ENCODE data around the gene CORO1C.
A peak's percentile ranks its signal among the peaks of the same experiment; 100 is the strongest.

Gene CORO1C

DNA sequence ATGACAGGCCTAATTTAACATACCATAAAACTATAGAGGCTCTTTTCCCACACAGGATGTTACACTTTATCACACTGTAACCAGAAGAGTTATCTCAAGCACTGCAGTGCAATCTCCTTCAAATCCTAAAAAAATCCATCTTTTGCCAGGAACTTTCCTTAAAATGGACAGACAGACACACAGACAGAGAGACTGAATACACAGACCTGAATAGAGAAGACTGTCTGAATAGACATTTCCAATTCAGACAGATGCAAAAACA is 6.5 kb downstream of the CORO1C start:
- DNase-seq = no peak
- ATAC-seq = no peak

DNA sequence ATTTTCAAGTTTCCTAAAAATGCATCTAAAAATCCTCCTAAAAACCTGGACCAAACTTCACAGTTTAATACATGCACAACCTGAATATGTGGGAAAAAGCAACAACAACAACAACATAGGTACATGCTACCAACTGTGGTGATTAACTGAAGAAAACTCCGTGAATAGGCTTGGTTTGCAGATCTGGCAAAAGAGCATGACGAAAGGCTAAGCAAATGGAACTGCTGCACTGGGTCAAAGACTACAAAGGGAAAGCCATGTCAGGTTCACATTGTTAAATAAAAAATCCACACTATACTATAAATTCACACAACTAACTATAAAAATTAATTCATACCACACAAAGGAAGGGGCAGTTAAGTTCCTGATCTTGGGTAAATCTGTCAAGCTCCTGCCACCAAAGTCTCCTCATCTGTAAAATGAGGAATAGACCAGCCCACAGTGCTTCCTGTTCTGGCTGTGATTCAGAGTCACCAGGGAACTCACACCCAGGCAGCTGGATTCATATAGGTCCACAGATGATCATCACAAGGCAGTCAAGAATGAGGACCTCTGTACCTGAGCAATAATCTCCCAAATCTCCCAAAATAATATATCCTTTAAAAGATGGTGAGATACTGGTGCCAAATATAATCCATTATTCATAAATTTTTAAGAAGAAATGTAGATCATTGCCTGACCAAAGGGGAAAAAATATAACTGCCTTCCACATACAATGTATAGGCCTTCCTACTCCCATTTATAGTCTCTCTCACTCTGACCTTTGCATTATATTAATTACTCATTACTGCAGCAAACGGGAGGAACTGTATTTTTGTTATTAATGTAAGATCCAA is 7.0 kb downstream of the CORO1C start:
- DNase-seq = peak; percentile 21
- peak; percentile 78 for ATAC-seq

DNA sequence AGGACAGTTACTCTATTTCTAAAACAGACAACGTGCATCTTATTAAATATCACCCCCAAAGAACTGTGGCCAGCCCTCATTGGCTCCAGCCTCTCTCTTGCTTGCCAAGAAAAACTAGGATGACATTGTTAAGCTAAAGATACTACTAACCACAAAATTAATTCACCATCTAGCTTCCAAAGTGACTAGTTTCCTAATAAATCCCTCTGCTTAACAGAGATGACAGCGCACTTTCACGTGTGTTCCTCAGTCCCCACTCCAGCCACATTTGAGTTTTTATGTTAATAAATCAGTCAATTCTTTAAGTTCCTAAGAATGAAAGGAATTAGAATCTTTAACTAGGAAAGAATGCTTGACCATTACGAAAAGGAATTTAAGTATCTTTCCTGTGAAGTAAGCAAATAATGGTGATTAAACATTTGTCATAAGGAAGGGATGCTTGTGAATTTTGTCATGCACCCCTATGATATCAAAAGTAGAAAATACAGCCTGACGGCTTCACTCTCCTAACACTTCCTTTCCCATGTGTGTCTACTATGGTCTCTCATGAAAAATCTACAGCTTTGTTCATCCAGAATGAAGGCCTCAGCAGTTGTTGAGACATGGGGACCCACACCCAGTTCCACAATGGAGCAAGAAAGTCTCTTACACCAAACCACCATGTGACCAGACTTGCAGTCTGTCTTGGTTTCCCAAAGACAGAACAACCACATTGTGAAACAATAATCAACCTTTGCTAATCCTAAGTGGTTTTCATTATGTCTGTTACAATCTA is 8.1 kb downstream of the CORO1C start:
- DNase-seq = no peak

DNA sequence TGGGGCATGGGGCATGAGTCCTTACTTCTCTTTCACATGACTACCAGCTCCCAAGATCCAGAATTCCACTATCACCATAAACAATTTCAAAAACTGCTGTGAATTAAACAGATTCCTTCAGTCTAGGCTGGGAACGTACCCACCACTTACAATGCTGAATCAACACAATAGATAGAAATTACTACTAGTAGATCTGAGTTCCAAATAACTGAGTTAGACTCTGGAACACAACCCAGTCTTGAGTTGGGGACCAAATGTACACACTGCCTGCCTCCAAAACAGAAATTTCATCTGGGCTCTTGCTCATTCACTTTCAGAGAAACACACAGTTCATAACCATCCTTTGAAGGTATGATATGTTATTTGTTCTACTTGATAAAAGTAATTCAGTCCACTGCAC is 8.9 kb downstream of the CORO1C start:
- DNase-seq (no peak), ATAC-seq (no peak)

More for the DNA sequence above, 8.1 kb downstream of the CORO1C start:
- peak; percentile 57 for ATAC-seq

DNA sequence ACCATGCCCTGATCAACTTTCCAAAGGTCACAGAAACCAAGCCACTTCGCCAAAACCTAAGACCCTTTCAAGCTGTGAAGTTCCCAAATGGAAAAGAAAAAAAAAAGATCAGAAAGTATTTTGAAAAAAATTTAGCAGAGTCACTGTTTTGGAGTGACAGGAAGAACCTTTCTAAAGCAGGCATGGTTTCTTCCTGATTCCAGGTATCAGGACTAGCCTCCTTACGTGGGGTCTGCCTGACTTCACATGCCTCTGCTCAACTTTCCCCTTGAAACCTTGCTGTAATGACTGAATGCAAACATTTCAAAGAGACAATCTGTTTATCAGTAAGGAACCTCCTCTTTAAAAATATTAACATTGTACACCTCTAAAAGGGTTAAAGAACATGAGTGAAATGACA is 9.5 kb downstream of the CORO1C start:
- DNase-seq (no peak), ATAC-seq (no peak)

DNA sequence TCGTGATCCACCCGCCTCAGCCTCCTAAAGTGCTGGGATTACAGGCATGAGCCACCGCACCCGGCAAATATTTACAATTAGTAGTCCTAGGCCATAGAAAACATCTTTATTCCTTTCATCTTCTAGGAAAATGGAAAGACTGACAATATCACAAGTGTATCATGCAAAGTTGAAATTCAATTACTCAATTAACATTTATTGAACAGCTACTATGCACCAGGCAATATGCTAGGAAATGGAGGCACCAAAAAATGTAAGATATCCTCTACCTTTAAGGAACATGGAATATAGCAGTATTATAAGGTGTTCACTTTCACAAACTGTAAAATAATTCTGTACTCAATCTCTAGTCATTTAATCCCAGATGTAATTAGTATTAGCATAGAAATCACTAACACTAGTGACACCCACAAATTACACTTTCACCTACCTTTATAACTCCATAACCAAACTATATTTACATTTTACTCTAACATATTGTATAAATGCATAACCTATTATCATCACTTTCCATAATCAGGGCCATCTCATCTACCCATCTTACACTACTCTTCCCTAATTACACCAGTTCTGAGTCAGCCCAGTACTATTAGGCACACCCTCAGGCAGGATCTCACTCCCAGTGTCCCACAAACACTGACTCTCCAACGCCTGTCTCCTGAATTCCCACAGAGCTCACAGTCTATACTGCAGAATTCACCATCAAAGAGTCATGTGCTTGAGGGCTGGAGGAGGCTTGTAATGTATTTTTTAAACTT is 10.4 kb downstream of the CORO1C start:
- DNase-seq (no peak), ATAC-seq (no peak)

DNA sequence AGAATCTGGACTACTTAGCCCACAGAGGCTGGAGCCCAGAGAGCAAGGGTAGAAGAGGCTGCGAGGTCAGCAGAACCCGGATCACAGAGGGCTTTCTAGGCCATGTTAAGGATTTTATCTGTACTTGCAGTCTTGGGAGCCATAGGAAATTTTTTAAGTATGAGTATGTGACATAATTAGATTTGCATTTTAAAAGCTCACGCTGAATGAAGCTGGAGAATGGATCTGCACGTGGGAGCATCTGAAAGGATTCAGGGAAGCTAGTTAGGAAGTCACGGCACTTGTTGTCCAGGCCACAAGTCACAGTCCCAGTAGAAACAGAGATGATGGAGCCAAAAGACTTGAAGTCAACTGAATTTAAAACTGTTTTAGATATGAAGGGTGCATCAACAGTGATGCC is 14.1 kb downstream of the CORO1C start:
- DNase-seq (no peak), ATAC-seq (no peak)

DNA sequence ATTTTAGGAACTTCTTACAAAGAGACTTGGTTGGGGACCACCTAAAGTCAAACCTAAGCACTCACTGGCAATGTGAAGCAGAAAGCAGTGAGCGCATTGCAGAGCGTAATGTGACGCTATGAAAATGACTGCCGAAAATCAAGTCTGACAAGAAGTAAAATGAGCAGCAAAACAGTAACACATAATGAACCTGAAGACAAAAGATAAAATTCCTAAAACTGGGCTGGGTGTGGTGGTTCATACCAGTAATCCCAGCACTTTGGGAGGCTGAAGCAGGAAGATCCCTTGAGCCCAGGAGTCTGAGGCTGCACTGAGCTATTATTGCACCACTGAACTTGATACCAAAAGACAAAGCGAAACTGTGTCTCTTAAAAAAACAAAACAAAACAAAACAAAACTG is 16.5 kb downstream of the CORO1C start:
- no peak for ATAC-seq
- no peak for DNase-seq

DNA sequence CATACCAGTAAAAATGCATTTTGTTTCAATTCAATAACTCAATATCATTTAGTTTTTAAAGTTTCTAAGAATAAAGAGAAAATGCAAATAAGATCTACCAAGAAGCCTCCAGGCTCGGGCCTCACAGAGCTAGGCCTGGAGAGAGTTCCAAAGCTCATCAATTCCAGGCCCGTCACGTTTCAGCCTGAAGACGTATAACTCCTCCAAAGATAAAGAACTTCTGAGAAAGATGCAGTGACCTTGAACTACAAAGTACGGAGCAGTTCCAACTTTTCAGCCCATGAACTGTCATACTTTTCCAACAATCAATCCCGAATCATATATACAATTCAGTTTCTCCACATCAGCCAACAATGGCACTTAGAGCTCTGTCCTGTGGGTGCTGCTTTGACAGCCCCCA is 17.8 kb downstream of the CORO1C start:
- ATAC-seq = no peak
- DNase-seq = no peak

DNA sequence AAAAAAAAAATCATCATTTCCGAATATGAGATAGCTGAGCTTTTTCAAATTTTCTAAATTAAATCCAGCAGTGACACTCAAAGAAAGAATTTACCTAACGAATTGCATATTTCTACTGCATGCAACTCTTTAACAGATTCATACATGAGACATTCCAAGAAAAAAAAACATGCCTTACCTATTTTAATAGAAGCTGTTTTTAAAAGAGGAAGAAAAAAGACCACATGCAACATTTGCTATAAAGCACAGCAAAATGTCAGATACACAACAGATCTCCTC is 18.5 kb downstream of the CORO1C start:
- DNase-seq (no peak), ATAC-seq (no peak)

DNA sequence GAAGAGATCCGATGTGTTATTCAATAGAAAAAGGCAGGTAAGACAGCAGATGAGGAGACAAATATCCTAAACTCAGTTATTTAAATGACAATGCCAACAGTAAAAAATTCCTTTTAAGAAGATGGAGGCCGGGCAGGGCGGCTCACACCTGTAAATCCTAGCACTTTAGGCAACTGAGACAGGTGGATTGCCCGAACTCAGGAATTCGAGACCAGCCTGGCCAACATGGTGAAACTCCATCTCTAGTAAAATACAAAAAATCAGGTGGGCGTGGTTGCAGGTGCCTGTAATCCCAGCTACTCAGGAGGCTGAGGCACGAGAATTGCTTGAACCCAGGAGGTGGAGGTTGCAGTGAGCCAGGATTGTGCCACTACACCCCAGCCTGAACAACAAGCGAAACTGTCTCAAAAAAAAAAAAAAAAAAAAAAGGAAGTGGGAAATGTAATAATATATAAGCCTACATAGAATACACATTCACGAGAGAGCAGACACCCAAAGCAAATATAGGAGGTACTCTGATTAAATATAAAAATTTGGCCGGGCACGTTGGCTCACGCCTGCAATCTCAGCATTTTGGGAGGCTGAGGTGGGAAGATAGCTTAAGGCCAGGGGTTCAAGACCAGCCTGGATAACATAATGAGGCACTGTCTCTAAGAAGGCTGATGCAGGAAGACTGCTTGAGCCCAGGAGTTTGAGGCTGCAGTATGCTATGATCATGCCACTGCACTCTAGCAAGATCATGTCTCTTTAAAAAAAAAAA is 19.0 kb downstream of the CORO1C start:
- DNase-seq = no peak
- no peak for ATAC-seq

DNA sequence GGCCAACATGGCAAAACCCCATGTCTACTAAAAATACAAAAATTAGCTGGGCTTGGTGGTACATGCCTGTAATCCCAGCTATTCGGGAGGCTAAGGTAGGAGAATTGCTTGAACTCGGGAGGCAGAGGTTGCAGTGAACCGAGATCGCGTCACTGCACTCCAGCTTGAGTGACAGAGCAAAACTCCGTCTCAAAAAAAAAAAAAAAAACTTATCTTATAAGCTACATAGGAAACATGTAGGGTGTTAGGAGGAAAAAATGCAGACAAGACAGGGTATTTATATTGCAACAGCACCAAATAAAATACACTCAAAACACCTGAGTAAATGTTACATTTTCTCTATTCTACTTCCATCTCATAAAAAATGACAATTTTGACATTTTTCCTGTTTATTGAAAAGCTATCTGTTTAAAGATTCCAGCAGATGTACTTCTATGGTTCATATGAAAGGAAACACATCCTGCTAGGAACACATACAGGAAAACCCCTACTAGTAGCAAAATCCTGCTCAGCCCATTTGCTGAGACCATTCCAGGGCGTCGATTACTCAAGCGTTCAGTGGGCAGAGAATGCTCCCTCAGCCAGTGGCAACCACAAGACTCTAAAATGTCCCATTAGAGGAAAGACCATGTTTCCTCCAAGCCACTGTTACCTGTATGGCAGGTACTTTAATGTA is 19.7 kb downstream of the CORO1C start:
- DNase-seq = no peak

DNA sequence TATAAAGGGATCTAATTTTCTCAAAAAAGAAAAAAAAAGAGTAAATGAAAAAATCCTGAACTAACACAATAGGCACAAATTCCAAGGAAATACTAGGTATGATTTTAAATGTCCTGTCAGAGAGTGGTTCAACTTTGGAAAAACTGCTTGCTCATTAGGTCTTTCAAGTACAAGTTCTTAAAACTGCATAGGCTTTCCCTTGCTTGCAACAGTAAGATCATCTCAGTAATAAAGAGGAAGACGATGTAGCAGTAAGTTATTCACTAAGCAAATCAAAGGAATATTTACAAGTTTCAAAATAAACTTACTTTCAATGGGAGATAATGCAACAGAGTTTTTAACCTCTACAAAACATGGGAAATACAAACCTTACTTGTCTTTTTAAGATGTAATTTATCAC is 21.6 kb downstream of the CORO1C start:
- ATAC-seq (no peak), DNase-seq (no peak)

More for the DNA sequence above, 19.7 kb downstream of the CORO1C start:
- no peak for ATAC-seq

DNA sequence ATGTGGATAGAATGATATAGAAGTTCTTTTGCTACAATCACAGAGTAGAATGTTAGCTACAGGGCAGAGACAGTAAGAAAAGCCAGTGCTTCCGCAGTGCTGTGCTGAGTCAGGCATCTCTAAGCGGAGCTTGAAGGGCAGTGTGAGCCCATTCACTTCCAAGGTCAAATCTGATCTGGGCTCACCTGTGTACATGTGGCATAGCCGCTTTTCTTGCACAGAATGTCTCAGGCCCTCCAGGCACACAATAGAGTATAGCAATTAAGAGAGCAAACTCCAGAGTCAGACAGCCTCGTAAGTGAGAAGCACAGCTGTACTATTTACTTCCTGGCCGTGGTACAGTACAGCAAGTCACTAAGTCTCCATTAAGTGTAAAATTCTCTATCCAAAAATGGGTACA is 26.8 kb downstream of the CORO1C start:
- ATAC-seq (no peak), DNase-seq (no peak)

DNA sequence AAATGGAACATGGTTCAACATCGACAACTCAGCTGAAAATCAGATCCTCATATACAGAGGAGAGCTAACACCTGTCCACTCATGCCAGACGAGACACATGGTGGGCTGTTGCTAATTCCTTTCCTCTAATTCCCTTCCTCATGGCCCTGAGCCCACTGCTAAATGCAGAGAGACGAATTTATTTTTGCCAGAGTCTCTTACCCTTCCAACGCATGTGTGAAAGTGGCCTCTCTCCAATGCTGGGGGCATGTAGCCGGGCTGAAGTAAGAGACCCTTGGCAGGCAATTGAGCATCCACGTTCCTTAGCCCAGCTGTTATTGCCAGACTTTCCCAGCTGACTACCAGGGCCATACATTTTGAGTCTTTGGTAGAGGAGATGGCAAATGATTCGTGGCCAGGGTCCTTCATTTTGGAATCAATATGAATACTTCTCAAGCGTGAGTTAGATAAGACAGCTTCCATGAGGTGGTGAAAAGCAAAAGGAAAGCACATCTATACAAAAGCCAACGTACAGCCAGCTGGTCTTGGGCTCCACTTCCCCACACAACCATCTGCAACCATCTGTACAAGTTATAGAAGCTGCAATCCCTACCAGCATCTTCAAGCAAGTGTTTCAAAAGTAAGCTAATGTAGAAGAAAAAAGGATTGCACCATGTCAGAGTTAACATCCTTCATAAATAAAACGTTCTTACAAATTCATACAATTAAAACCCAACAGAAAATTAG is 28.6 kb downstream of the CORO1C start:
- no peak for DNase-seq
- peak; percentile 29 for ATAC-seq

DNA sequence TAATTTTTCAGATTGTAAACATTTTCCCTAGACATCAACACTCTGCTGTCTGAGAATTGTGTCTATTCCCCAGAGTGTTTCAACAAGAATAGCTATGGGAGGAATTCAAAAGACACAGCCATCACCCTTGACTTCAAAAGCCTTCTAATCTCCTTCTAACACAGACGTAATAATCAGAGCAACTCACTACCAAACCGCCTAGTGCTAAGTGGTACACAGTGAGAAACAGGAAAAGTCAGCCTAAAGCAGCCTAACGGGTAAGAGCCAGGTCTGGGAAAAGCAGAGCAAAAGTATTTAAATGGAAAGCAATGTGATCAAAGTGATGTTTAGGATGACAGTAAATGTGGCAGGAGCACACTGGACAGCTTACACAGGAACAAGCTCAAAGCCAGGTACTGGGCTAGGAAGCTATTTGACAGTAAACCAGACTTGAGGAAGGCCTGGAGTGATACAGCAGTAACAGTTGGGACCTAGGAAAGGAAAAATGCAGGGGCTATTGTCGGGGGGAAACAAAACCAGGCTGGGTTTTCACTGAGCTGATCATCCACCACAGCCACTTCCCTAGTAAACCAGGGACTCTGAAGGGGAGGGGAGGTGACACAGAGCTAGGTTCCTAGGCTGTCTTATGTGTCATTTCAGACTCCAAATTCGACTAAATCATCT is 29.4 kb downstream of the CORO1C start:
- DNase-seq = peak; percentile 20
- ATAC-seq = peak; percentile 91

DNA sequence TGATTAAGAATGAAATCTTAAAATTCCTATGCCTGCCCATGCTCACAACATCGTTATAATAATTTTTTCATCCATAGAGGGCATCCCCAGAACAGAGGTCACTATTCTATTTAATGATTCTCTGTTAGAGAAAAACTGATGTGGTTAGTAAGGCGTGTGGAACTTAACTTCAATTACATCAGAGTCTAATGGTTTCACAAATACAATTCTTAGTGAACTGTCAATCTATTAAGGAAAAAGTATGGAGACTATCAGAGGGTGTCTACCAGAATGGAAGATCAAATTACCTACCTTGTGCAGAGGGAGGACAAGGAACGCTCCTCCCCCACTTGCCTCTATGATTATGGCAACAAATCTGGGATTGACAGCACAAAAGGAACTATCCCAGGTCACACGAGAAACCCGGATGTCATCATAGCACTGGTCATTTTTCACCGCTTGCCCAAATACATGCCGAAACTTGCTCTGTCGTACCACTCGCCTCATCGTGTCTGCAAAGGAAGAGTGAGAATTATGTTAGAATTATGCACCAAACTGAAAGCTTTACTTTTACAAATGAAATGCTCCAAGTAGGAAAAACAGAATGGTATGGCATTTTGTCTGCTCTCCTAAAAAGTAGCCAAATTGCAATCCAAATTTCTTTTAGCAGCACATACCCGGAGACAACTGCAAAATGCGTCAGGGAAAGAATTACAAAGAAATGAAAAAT is 30.3 kb downstream of the CORO1C start:
- ATAC-seq (no peak), DNase-seq (no peak)

DNA sequence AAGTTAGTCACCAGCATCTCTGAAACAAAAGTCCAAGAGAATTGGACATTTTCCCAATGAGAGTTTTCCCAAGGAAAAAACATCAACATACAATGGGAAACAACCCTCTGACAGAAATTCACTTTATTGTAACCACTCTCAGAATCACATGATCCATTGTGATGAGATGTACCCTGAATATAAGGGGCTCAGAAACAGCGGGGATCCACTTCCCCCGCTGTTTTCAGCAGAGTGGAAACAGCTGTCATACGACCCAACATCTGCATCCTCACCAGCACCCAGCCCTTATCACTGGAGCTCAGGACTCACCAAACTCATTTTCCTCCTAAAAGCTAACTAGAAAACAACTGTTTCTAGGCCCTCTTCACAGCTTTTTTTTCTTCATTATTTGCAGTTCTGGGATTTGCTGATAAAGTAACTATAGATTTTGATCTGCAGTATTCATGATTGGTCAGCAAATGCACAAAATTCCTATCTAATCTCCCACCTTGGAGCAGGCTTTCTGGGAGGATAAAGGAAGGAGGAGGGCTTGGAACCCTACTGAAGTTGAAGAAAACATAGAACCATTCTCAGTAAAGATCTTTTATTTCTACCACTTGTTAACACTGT is 31.3 kb downstream of the CORO1C start:
- DNase-seq (no peak), ATAC-seq (no peak)

DNA sequence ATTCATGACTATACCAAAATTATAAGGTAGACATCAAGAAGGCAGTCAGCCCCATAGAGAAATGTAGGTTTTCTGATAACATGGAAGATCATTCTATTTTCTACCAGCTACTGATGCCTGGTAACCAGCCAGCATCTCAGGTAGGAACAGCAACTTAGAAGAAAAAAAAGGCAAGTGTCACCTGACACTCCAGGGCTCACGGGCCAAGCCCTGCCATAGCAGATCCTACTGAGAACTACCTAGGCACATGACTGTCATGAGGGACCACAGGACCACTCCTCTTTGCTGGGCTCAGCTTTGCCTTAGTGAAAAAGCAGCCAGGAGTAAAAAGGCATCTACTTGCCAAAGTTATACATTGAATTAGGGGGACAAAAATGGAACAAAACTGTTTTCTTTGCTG is 33.4 kb downstream of the CORO1C start:
- no peak for ATAC-seq
- no peak for DNase-seq

DNA sequence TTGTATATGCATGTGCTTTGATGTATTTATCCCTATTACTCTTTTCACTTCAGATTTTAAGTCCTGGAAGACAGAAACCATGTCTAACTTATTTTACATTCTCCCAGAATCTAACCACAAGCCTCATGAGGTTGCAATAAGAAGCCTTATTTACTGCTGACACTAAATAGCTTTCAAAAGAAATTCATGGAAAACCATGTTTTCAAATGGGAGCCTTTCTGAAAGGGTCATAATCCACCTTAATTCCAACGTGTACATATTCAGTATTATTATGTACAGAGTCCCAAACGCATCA is 34.4 kb downstream of the CORO1C start:
- no peak for DNase-seq
- no peak for ATAC-seq

Data from stimulated activated naive CD8-positive, alpha-beta T cell treated with anti-CD3 and anti-CD28 coated beads, Interleukin-15, Interleukin-2, amounts not matched to agents 100 U/mL and 50 U/mL, for 24 hours (primary cell).